Liver (tissue), 9 donors: ENCODE data around the gene CHEK1. TPM values are rescaled to one million over a fixed set of nuclear protein-coding genes. Genes with fewer than 3 reads are reported as not detected.

ENCODE experiments used
- DNase-seq: peaks from one replicate; pipeline ENCODE4 v3.0.0-alpha.2; 2017; ENCODE audit warnings: low spot score
- H3K27ac ChIP-seq, 2 donors: one replicate each; pipeline ENCODE4 v1.7.0; 2013; ENCODE audit warnings: inconsistent platforms in 2 of 2, low read length in 2 of 2, control low read depth in 1 of 2, low read depth in 1 of 2, mild to moderate bottlenecking in 1 of 2
- H3K27me3 ChIP-seq, 4 donors: one replicate each; pipeline versions ENCODE4 v1.6.1 to v1.7.0; 2013; ENCODE audit warnings: low read length in 3 of 4, inconsistent platforms in 1 of 4, mild to moderate bottlenecking in 1 of 4, moderate library complexity in 1 of 4; ENCODE audit not compliant: control insufficient read depth in 4 of 4, insufficient read depth in 4 of 4
- H3K36me3 ChIP-seq, 4 donors: one replicate each; pipeline versions ENCODE4 v1.6.1 to v1.7.0; 2013; ENCODE audit warnings: low read length in 3 of 4, mild to moderate bottlenecking in 3 of 4, low read depth in 1 of 4, moderate library complexity in 1 of 4; ENCODE audit not compliant: control insufficient read depth in 4 of 4, insufficient read depth in 3 of 4
- H3K4me1 ChIP-seq, 4 donors: one replicate each; pipeline versions ENCODE4 v1.6.1 to v1.7.0; 2013; ENCODE audit warnings: low read length in 3 of 4, mild to moderate bottlenecking in 3 of 4, moderate library complexity in 1 of 4; ENCODE audit not compliant: control insufficient read depth in 4 of 4, insufficient read depth in 4 of 4
- H3K4me3 ChIP-seq, 3 donors: one replicate each; pipeline versions ENCODE4 v1.6.1 to v1.7.0; 2013; ENCODE audit warnings: low read length in 3 of 3, control low read depth in 1 of 3, low read depth in 1 of 3, mild to moderate bottlenecking in 1 of 3
- H3K9ac ChIP-seq, 2 donors: one replicate each; pipeline ENCODE4 v1.7.0; 2013; ENCODE audit warnings: low read length in 2 of 2, mild to moderate bottlenecking in 2 of 2, moderate library complexity in 2 of 2, control low read depth in 1 of 2, low read depth in 1 of 2
- H3K9me3 ChIP-seq, 4 donors: one replicate each; pipeline versions ENCODE4 v1.6.1 to v1.7.0; 2013; ENCODE audit warnings: low read length in 3 of 4; ENCODE audit not compliant: control insufficient read depth in 4 of 4
- EGR1 ChIP-seq, 2 donors: IDR thresholded peaks; 2 replicates each; pipeline ENCODE4 v1.6.1; 2016 to 2018; ENCODE audit warnings: antibody characterized with exemption in 2 of 2, low read depth in 2 of 2
- FOXA1 ChIP-seq: IDR thresholded peaks from 2 replicates; pipeline ENCODE4 v1.6.1; 2016; ENCODE audit warnings: antibody characterized with exemption
- FOXA2 ChIP-seq: IDR thresholded peaks from 2 replicates; pipeline ENCODE4 v1.6.1; 2016; ENCODE audit warnings: antibody characterized with exemption
- GABPA ChIP-seq, 2 donors: IDR thresholded peaks in 1 of 2; conservative IDR thresholded peaks in 1 of 2; 2 replicates each; pipeline ENCODE4 v1.6.1; 2016; ENCODE audit warnings: antibody characterized with exemption in 2 of 2, mild to moderate bottlenecking in 1 of 2, moderate library complexity in 1 of 2
- HNF4G ChIP-seq: IDR thresholded peaks from 2 replicates; pipeline ENCODE4 v1.6.1; 2016; ENCODE audit warnings: antibody characterized with exemption
- RXRA ChIP-seq, 2 donors: IDR thresholded peaks; 2 replicates each; pipeline ENCODE4 v1.6.1; 2017 to 2018; ENCODE audit warnings: antibody characterized with exemption in 2 of 2, mild to moderate bottlenecking in 1 of 2
- TAF1 ChIP-seq: conservative IDR thresholded peaks from 2 replicates; pipeline ENCODE4 v1.6.1; 2016; ENCODE audit warnings: antibody characterized with exemption, mild to moderate bottlenecking
- YY1 ChIP-seq: IDR thresholded peaks from 2 replicates; pipeline ENCODE4 v1.6.1; 2016; ENCODE audit warnings: antibody characterized with exemption, mild to moderate bottlenecking
- WGBS: extraction: QIAGEN DNeasy Blood & Tissue Kit; methylation state at CpG from one replicate; pipeline ENCODE4 v1.1.7; 2013; 5-methylcytosine and 5-hydroxymethylcytosine counted together
- polyA plus RNA-seq, 2 donors: library from polyadenylated mRNA; stranded (reverse) in 1 of 2; unstranded in 1 of 2; fragments of 200-250 nt in 1 of 2; fragments of >200 nt in 1 of 2; fragmentation: Nextera tagmentation in 1 of 2; extraction: Ambion mirVana in 1 of 2; gene quantifications; one replicate each; pipeline versions ENCODE4 v1.2.1 to v1.2.3, GENCODE V29; 2013 to 2015
- total RNA-seq, 2 donors: library from RNA; depleted of rRNA; stranded (reverse); fragments of >200 nt; gene quantifications; one replicate each; pipeline ENCODE4 v1.2.3, GENCODE V29; 2014
- TF ChIP-seq, protein P1 (sequence below): fragments of 150-350 bp; IDR thresholded peaks from 2 replicates; pipeline ENCODE4 v1.5.1; 2017; ENCODE audit warnings: improper control_type of control experiment, low read depth, low read length; ENCODE audit not compliant: missing input control
- TF ChIP-seq, protein P2 (sequence below): IDR thresholded peaks from 2 replicates; pipeline ENCODE4 v1.6.1; 2016; ENCODE audit warnings: antibody characterized with exemption
- TF ChIP-seq, protein P3 (sequence below): IDR thresholded peaks from 2 replicates; pipeline ENCODE4 v1.6.1; 2016; ENCODE audit warnings: antibody characterized with exemption, mild to moderate bottlenecking
- TF ChIP-seq, protein P4 (sequence below): IDR thresholded peaks from 2 replicates; pipeline ENCODE4 v1.6.1; 2016; ENCODE audit warnings: antibody characterized with exemption
- TF ChIP-seq, protein P5 (sequence below): IDR thresholded peaks from 2 replicates; pipeline ENCODE4 v1.6.1; 2016; ENCODE audit warnings: antibody characterized with exemption
- donor health status: healthy.
- donor health status: healthy.
- donor health status: healthy.
- donor health status: healthy.
- donor health status: healthy.

Gene CHEK1
- total and polyA plus RNA-seq, 4 donors: 0.59 to 21.7 (median 0.85) TPM

DNA sequence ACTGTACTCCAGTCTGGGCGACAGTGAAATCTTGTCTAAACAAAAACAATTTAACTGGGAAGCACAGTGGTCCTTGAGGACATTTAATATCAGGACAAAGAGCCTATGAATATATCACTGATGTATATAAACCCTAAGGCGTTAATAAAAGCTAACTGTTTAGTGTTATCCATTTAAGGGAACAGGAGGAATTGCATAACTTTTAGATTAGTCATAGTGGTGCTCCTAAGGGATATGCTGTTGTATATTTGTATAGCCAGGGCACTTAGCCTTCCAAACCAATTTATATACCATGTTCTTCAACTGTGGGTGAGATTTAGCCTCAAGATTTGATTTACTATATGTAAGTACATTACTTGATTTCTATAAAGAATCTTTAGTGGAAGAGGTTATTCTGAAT, 3.0 kb upstream of the CHEK1 start:
- Histone ChIP-seq H3K27me3 (no peaks in the 10 kb centered on the region), H3K9me3 (no peaks in the 10 kb centered on the region), H3K4me3 (no peak overlapping the region), H3K27ac (no peak overlapping the region), H3K36me3 (peaks cover 13 to 48% (median 45%) of the 10 kb centered on the region in 4 donors), H3K4me1 (peaks cover 3 to 20% (median 15%) of the 10 kb centered on the region in 4 donors), H3K9ac (no peak overlapping the region)
- DNase-seq: no peak
- TF ChIP-seq HNF4G (no peak), FOXA2 (no peak), FOXA1 (no peak), EGR1 (IDR thresholded peaks at IDR 0.05; ENCODE audit: low read depth in 2 of 2) (no peak), RXRA (IDR thresholded peaks at IDR 0.05) (no peak), GABPA (IDR thresholded peaks at IDR 0.05 in 1 of 2, conservative IDR thresholded peaks at IDR 0.05 in 1 of 2) (no peak)
- TF ChIP-seq, protein P1, sequence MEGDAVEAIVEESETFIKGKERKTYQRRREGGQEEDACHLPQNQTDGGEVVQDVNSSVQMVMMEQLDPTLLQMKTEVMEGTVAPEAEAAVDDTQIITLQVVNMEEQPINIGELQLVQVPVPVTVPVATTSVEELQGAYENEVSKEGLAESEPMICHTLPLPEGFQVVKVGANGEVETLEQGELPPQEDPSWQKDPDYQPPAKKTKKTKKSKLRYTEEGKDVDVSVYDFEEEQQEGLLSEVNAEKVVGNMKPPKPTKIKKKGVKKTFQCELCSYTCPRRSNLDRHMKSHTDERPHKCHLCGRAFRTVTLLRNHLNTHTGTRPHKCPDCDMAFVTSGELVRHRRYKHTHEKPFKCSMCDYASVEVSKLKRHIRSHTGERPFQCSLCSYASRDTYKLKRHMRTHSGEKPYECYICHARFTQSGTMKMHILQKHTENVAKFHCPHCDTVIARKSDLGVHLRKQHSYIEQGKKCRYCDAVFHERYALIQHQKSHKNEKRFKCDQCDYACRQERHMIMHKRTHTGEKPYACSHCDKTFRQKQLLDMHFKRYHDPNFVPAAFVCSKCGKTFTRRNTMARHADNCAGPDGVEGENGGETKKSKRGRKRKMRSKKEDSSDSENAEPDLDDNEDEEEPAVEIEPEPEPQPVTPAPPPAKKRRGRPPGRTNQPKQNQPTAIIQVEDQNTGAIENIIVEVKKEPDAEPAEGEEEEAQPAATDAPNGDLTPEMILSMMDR: no peak
- TF ChIP-seq, protein P2, sequence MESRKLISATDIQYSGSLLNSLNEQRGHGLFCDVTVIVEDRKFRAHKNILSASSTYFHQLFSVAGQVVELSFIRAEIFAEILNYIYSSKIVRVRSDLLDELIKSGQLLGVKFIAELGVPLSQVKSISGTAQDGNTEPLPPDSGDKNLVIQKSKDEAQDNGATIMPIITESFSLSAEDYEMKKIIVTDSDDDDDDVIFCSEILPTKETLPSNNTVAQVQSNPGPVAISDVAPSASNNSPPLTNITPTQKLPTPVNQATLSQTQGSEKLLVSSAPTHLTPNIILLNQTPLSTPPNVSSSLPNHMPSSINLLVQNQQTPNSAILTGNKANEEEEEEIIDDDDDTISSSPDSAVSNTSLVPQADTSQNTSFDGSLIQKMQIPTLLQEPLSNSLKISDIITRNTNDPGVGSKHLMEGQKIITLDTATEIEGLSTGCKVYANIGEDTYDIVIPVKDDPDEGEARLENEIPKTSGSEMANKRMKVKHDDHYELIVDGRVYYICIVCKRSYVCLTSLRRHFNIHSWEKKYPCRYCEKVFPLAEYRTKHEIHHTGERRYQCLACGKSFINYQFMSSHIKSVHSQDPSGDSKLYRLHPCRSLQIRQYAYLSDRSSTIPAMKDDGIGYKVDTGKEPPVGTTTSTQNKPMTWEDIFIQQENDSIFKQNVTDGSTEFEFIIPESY: no peak
- TF ChIP-seq, protein P3, sequence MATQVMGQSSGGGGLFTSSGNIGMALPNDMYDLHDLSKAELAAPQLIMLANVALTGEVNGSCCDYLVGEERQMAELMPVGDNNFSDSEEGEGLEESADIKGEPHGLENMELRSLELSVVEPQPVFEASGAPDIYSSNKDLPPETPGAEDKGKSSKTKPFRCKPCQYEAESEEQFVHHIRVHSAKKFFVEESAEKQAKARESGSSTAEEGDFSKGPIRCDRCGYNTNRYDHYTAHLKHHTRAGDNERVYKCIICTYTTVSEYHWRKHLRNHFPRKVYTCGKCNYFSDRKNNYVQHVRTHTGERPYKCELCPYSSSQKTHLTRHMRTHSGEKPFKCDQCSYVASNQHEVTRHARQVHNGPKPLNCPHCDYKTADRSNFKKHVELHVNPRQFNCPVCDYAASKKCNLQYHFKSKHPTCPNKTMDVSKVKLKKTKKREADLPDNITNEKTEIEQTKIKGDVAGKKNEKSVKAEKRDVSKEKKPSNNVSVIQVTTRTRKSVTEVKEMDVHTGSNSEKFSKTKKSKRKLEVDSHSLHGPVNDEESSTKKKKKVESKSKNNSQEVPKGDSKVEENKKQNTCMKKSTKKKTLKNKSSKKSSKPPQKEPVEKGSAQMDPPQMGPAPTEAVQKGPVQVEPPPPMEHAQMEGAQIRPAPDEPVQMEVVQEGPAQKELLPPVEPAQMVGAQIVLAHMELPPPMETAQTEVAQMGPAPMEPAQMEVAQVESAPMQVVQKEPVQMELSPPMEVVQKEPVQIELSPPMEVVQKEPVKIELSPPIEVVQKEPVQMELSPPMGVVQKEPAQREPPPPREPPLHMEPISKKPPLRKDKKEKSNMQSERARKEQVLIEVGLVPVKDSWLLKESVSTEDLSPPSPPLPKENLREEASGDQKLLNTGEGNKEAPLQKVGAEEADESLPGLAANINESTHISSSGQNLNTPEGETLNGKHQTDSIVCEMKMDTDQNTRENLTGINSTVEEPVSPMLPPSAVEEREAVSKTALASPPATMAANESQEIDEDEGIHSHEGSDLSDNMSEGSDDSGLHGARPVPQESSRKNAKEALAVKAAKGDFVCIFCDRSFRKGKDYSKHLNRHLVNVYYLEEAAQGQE: no peak
- TF ChIP-seq, protein P4, sequence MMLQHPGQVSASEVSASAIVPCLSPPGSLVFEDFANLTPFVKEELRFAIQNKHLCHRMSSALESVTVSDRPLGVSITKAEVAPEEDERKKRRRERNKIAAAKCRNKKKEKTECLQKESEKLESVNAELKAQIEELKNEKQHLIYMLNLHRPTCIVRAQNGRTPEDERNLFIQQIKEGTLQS: no peak
- 94% methylated on average over 2 of the region's 2 CpGs for WGBS

DNA sequence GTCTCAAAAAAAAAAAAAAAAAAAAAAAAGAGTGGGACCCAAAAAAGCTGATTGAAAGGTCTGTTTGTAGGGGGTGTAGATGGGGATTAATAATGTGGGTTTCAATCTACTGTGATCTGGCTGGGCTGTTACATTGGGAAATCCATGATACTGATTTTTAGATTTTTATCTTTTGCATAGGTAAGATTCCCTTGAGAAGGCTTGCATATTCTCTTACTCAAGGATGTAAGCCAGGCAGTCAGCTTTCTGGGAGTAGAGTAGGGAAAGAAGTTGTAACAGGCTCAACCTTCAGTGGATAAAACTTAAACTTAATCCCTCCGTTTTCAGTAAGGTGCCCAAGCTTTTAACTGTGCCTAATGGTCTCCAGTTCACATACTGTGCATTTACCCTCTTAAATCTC, 1.9 kb upstream of the CHEK1 start:
- Histone ChIP-seq H3K4me1 (peaks cover 3 to 20% (median 15%) of the 10 kb centered on the region in 4 donors), H3K9me3 (no peaks in the 10 kb centered on the region), H3K4me3 (no peak overlapping the region), H3K27me3 (no peaks in the 10 kb centered on the region), H3K9ac (no peak overlapping the region), H3K27ac (no peak overlapping the region), H3K36me3 (peaks cover 13 to 38% (median 37%) of the 10 kb centered on the region in 4 donors)
- 100% methylated on average over 1 of the region's 1 CpG for WGBS
- TF ChIP-seq, protein P4: no peak
- TF ChIP-seq, protein P1: no peak
- TF ChIP-seq, protein P3: no peak
- no peak for TF ChIP-seq TAF1
- TF ChIP-seq, protein P2: no peak
- TF ChIP-seq, protein P5, sequence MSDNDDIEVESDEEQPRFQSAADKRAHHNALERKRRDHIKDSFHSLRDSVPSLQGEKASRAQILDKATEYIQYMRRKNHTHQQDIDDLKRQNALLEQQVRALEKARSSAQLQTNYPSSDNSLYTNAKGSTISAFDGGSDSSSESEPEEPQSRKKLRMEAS: no peak
- no peak for TF ChIP-seq YY1
- no peak for DNase-seq
